GM20000 (cell line): Measurements from ENCODE around the gene KCTD21.

Source experiments
- DNase-seq: peaks from one replicate; pipeline ENCODE4 v3.0.0; 2012; ENCODE audit warnings: low spot score
- TF ChIP-seq, protein P1 (sequence below): IDR thresholded peaks from 2 replicates; pipeline ENCODE4 v1.5.1; 2012; ENCODE audit warnings: mild to moderate bottlenecking, control low read depth; ENCODE audit errors: extremely low read depth, missing control alignments

The KCTD21 gene

GRCh38 chr11:78221396-78222315, 33.2 kb upstream of the KCTD21 start:
- TF ChIP-seq, protein P1, sequence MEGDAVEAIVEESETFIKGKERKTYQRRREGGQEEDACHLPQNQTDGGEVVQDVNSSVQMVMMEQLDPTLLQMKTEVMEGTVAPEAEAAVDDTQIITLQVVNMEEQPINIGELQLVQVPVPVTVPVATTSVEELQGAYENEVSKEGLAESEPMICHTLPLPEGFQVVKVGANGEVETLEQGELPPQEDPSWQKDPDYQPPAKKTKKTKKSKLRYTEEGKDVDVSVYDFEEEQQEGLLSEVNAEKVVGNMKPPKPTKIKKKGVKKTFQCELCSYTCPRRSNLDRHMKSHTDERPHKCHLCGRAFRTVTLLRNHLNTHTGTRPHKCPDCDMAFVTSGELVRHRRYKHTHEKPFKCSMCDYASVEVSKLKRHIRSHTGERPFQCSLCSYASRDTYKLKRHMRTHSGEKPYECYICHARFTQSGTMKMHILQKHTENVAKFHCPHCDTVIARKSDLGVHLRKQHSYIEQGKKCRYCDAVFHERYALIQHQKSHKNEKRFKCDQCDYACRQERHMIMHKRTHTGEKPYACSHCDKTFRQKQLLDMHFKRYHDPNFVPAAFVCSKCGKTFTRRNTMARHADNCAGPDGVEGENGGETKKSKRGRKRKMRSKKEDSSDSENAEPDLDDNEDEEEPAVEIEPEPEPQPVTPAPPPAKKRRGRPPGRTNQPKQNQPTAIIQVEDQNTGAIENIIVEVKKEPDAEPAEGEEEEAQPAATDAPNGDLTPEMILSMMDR = no peak
- no peak for DNase-seq

- DNase-seq = no peak
- TF ChIP-seq, protein P1 = no peak
Observed at GRCh38 chr11:78220218-78221157, 32.1 kb upstream of the KCTD21 start.

DNA sequence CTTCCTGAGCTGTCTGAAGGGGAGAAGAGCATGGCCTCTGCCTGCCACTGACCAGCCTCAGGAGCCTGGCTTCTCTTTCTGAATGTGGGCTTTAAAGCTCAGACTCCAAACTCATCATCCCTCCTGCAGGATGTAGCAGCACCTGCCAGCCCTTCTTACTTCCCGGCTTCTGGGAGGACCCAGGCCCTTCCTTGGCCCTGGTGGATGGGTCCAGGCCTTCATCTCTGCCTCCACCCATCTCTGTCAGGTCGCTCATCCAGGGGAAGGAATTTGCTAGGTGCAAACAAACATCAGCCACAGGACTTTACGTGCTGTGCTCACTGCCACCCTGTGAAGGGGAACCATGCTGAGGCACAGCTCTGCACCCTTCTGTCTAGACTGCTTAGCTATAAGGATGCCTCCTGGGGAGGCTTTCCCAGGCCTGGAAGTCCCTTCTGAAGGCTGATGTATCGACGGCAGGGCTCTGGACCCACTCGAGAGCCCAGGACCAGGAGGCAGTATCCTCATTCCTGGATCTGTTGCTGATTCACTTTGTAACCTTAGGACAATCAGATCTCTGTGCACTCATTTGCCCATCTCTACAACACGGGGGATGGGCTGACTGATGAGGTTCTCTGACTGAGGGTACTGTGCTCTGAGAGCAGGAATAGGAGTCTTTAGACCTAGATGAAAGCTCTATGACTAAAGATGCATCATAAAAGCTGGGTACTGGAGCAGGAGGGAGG, 31.2 kb upstream of the KCTD21 start:
- no peak for DNase-seq
- TF ChIP-seq, protein P1 = no peak

DNA sequence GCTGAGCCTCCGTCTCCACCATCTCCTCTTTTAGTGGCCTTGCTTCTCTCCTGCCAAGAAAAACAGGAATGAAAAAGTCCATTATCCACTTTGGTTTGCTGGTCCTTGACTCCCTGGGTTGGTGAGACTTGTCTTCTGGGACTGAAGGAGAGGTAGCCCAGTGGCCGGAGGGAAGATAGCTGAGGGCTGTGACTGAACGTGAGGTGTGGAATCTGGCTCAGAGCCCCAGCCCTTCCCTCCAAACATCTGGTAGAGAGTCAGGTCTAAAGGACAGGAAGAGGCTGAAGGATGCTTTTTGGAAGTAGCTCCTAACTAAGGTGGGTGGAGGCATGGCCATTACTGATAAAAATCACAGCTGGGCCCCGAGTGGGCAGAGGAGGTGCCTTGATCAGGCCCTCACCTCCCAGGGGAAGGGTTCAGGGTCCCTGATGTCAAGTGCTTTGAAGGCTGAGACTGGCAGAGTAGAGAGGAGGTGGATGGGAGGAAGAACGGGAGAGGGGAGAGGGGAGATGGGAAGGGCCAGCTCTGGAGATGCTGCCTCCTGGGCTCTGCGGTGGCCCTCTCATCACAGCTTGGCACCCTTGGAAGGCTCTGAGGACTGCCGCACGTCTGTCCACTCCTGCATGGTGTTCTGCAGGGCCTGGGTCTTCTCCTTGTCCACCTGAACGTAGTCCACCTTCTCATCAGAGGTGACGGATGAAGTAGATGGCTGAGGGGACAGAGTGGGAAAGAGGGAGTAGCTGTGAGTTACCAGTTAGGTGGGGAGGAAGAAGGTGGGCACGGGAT, 30.5 kb upstream of the KCTD21 start:
- no peak for DNase-seq
- TF ChIP-seq, protein P1 = no peak

- TF ChIP-seq, protein P1 = no peak
- no peak for DNase-seq
Observed at GRCh38 chr11:78217650-78218541, 29.5 kb upstream of the KCTD21 start.
